HCT116 (cell line): ENCODE measurements around the gene WNT7B. TPM values are rescaled to one million over a fixed set of nuclear protein-coding genes. Genes with fewer than 3 reads are reported as not detected.

Experiments used
- ATAC-seq: fragments of 200-7000 bp; cut with Tn5 transposase; 2 replicates; pipeline ENCODE4 v1.9.1; 2020; ENCODE audit warnings: mild to moderate bottlenecking, moderate library complexity
- BruUV-seq: library from RNA; stranded (reverse); fragments of 400-500 nt; replicated peaks from 2 replicates; lab custom pipeline; 2021; lab: Mats Ljungman, UMichigan
- CTCF ChIA-PET: fragments of 300-600 bp; sonication (Branson Sonifier 250); formaldehyde crosslinking; loops from one replicate; lab custom pipeline; 2021; ENCODE audit warnings: antibody characterized with exemption; lab: Charles Lee
- POLR2A ChIA-PET: fragments of 300-600, 350-600 bp; sonication (Branson Sonifier 250); formaldehyde crosslinking; loops from one replicate; lab custom pipeline; 2021; ENCODE audit warnings: antibody characterized with exemption; lab: Charles Lee
- RAD21 ChIA-PET, 2 experiments: fragments of 300-600 bp; sonication (Branson Sonifier 250); formaldehyde crosslinking; loops; one replicate each; lab custom pipeline; 2023; ENCODE audit warnings: low total read pairs in 2 of 2; ENCODE audit not compliant: uncharacterized antibody in 2 of 2, unreplicated experiment in 2 of 2, low non-redundant PET in 1 of 2; lab: Charles Lee
- DNase-seq: peaks from one replicate; pipeline ENCODE4 v3.0.0-alpha.2; 2010; ENCODE audit warnings: low read depth, low spot score
- H2AFZ ChIP-seq: fragments of 200-600 bp; shearing (Covaris generic), sonication (generic); 2 replicates; pipeline ENCODE4 v1.6.1; 2017; ENCODE audit warnings: low read depth, mixed run types, mixed read lengths, antibody characterized with exemption, low read length; ENCODE audit not compliant: poor library complexity, severe bottlenecking
- H3K27ac ChIP-seq: 2 replicates; pipeline ENCODE4 v1.5.1; 2012; ENCODE audit warnings: low read depth, low read length
- H3K27me3 ChIP-seq: fragments of 200-600 bp; sonication (generic); 2 replicates; pipeline ENCODE4 v1.6.1; 2016; ENCODE audit warnings: mixed run types, low read length, mixed read lengths; ENCODE audit not compliant: insufficient read depth
- H3K36me3 ChIP-seq, 2 experiments: fragments of 200-500 bp in 1 of 2; fragments of 200-600 bp in 1 of 2; sonication (Bioruptor generic) in 1 of 2; sonication (generic) in 1 of 2; 2 replicates each; pipeline versions ENCODE4 v1.5.1 to v1.6.1; 2014 to 2016; ENCODE audit warnings: low read length in 2 of 2, inconsistent platforms in 1 of 2, mixed read lengths in 1 of 2, mixed run types in 1 of 2; ENCODE audit not compliant: insufficient read depth in 2 of 2, control insufficient read depth in 1 of 2
- H3K4me1 ChIP-seq, 2 experiments: fragments of 200-600 bp in 1 of 2; sonication (generic) in 1 of 2; 2 replicates each; pipeline versions ENCODE4 v1.5.1 to v1.6.1; 2012 to 2017; ENCODE audit warnings: low read length in 2 of 2, inconsistent platforms in 1 of 2, mild to moderate bottlenecking in 1 of 2, mixed read lengths in 1 of 2, mixed run types in 1 of 2, moderate library complexity in 1 of 2; ENCODE audit not compliant: insufficient read depth in 2 of 2, control insufficient read depth in 1 of 2
- H3K4me2 ChIP-seq: fragments of 200-600 bp; sonication (generic); 2 replicates; pipeline ENCODE4 v1.6.1; 2017; ENCODE audit warnings: mixed run types, low read length, mixed read lengths
- H3K4me3 ChIP-seq, 2 experiments: fragments of 200-600 bp in 1 of 2; sonication (generic) in 1 of 2; replicated peaks in 1 of 2; 2 replicates each; pipeline ENCODE4 v1.5.1; 2011 to 2016; ENCODE audit warnings: low read length in 2 of 2, control low read depth in 1 of 2, low read depth in 1 of 2, mild to moderate bottlenecking in 1 of 2, mixed read lengths in 1 of 2, mixed run types in 1 of 2
- H3K79me2 ChIP-seq: fragments of 200-600 bp; sonication (generic); 2 replicates; pipeline ENCODE4 v1.6.1; 2017; ENCODE audit warnings: mild to moderate bottlenecking, mixed run types, low read length, moderate library complexity, mixed read lengths; ENCODE audit not compliant: insufficient read depth
- H3K9ac ChIP-seq: fragments of 200-600 bp; sonication (generic); 2 replicates; pipeline ENCODE4 v1.6.1; 2016; ENCODE audit warnings: low read length, mixed read lengths
- H3K9me2 ChIP-seq: fragments of 200-600 bp; sonication (generic), shearing (Covaris generic); 2 replicates; pipeline ENCODE4 v1.6.1; 2017; ENCODE audit warnings: mixed run types, mild to moderate bottlenecking, moderate library complexity; ENCODE audit not compliant: insufficient read depth
- H3K9me3 ChIP-seq, 2 experiments: fragments of 200-500 bp in 1 of 2; fragments of 200-600 bp in 1 of 2; sonication (Bioruptor generic) in 1 of 2; sonication (generic) in 1 of 2; 2 replicates each; pipeline ENCODE4 v1.6.1; 2014 to 2017; ENCODE audit warnings: low read length in 2 of 2, mixed read lengths in 2 of 2, inconsistent platforms in 1 of 2, low read depth in 1 of 2, mild to moderate bottlenecking in 1 of 2, mixed run types in 1 of 2, moderate library complexity in 1 of 2; ENCODE audit not compliant: control insufficient read depth in 1 of 2, insufficient read depth in 1 of 2
- H4K20me1 ChIP-seq: fragments of 200-600 bp; sonication (generic), shearing (Covaris generic); 2 replicates; pipeline ENCODE4 v1.6.1; 2017; ENCODE audit warnings: mixed run types, mild to moderate bottlenecking, moderate library complexity; ENCODE audit not compliant: insufficient read depth
- ATF3 ChIP-seq: IDR thresholded peaks from 2 replicates; pipeline ENCODE4 v1.6.1; 2012
- CBX3 ChIP-seq: IDR thresholded peaks from 2 replicates; pipeline ENCODE4 v1.6.1; 2012; ENCODE audit warnings: low read depth
- CTCF ChIP-seq, 3 experiments: fragments of 200-600 bp in 1 of 3; sonication (generic) in 1 of 3; IDR thresholded peaks in 2 of 3; conservative IDR thresholded peaks in 1 of 3; 2 replicates each; pipeline ENCODE4 v1.5.1; 2012 to 2017; ENCODE audit warnings: low read depth in 2 of 3, low read length in 2 of 3, antibody characterized with exemption in 1 of 3, borderline replicate concordance in 1 of 3, control low read depth in 1 of 3, mild to moderate bottlenecking in 1 of 3, mixed read lengths in 1 of 3, mixed run types in 1 of 3, moderate library complexity in 1 of 3; ENCODE audit not compliant: insufficient read depth in 1 of 3
- EGR1 ChIP-seq: IDR thresholded peaks from 2 replicates; pipeline ENCODE4 v1.6.1; 2012; ENCODE audit warnings: low read depth
- ELF1 ChIP-seq: IDR thresholded peaks from 2 replicates; pipeline ENCODE4 v1.6.1; 2012; ENCODE audit warnings: low read depth, borderline replicate concordance
- EZH2 ChIP-seq: fragments of 200-600 bp; sonication (generic); IDR thresholded peaks from 2 replicates; pipeline ENCODE4 v1.6.1; 2017; ENCODE audit warnings: antibody characterized with exemption, mixed run types
- EZH2phosphoT487 ChIP-seq: fragments of 200-600 bp; IDR thresholded peaks from 2 replicates; pipeline ENCODE4 v1.6.1; 2018; ENCODE audit warnings: antibody characterized with exemption, borderline replicate concordance
- FOSL1 ChIP-seq: IDR thresholded peaks from 2 replicates; pipeline ENCODE4 v1.6.1; 2012; ENCODE audit warnings: low read depth
- JUND ChIP-seq: IDR thresholded peaks from 2 replicates; pipeline ENCODE4 v1.6.1; 2012
- POLR2AphosphoS5 ChIP-seq: IDR thresholded peaks from 2 replicates; pipeline ENCODE4 v1.6.1; 2011; ENCODE audit warnings: mild to moderate bottlenecking, low read depth, low read length, moderate library complexity
- REST ChIP-seq: IDR thresholded peaks from 2 replicates; pipeline ENCODE4 v1.6.1; 2012; ENCODE audit warnings: low read depth
- SIN3A ChIP-seq: IDR thresholded peaks from 2 replicates; pipeline ENCODE4 v1.6.1; 2012; ENCODE audit warnings: low read depth
- SP1 ChIP-seq: IDR thresholded peaks from 2 replicates; pipeline ENCODE4 v1.6.1; 2012; ENCODE audit warnings: low read depth
- SRF ChIP-seq: IDR thresholded peaks from 2 replicates; pipeline ENCODE4 v1.6.1; 2012; ENCODE audit warnings: low read depth
- TCF7L2 ChIP-seq: IDR thresholded peaks from 2 replicates; pipeline ENCODE4 v1.7.0; 2011; ENCODE audit warnings: borderline replicate concordance, inconsistent platforms; ENCODE audit not compliant: insufficient read depth, insufficient read length; ENCODE audit errors: extremely low read depth
- YY1 ChIP-seq: IDR thresholded peaks from 2 replicates; pipeline ENCODE4 v1.6.1; 2011; ENCODE audit warnings: low read length, low read depth, moderate library complexity, mild to moderate bottlenecking; ENCODE audit not compliant: insufficient replicate concordance; ENCODE audit errors: extremely low read depth
- ZFX ChIP-seq: fragments of 450-650 bp; IDR thresholded peaks from 2 replicates; pipeline ENCODE4 v1.6.1; 2017
- intact Hi-C: fragments of 100-400 bp; cut with micrococcal nuclease; formaldehyde crosslinking; loops from 2 replicates; pipeline ENCODE4 v1.10.0; 2022
- total RNA-seq: library from RNA; stranded (reverse); gene quantifications from one replicate; pipeline ENCODE4 v1.2.1, GENCODE V29; 2021; ENCODE audit not compliant: unreplicated experiment

Gene WNT7B
- total RNA-seq, 1 experiment from 2014 or later, result 10.5 TPM

- H2AFZ ChIP-seq, result no peak overlapping the region
- no peaks in the 10 kb centered on the region for H3K27me3 ChIP-seq
- peak overlapping the region; percentile 13 to 27; a peak in 3 of 4 replicates for H3K4me3 ChIP-seq
- intact Hi-C loops, result loop anchor here (2.0 kb wide), 1 partner anchor 104 kb away; no protein-coding TSS in a partner anchor
- DNase-seq (peak; percentile 50), ATAC-seq (peak; percentile 83)
- H3K9ac ChIP-seq, result peak overlapping the region; percentile 44
- H3K4me2 ChIP-seq, result peak overlapping the region; percentile 68
- H4K20me1 ChIP-seq, result no peaks in the 10 kb centered on the region
- peak overlapping the region; percentile 60 for H3K27ac ChIP-seq
- H3K4me1 ChIP-seq, result peaks cover 18 to 33% of the 10 kb centered on the region in 2 experiments
- no peaks in the 10 kb centered on the region for H3K36me3 ChIP-seq
- ChIA-PET POLR2A (no interaction called here), RAD21 (interaction anchor here (1.0 to 1.7 kb wide), 2 partner anchors 105 kb away, joined by 3 to 10 read pairs; no protein-coding TSS in a partner anchor), CTCF (interaction anchor here (1.1 to 1.9 kb wide), 4 partner anchors 106 to 415 kb away, joined by 3 to 25 read pairs (median 5); no protein-coding TSS in a partner anchor)
- H3K9me2 ChIP-seq, result no peaks in the 10 kb centered on the region
- TF ChIP-seq ELF1 (no peak), ZFX (peak; percentile 30; the same call in 1 of the 2 replicates), SIN3A (no peak), REST (no peak), TCF7L2 (peak; percentile 80), EZH2phosphoT487 (no peak), SP1 (no peak; the same call in 1 of the 2 replicates), POLR2AphosphoS5 (peak; percentile 50), CTCF (IDR thresholded peaks at IDR 0.05 in 2 of 3, conservative IDR thresholded peaks at IDR 0.05 in 1 of 3; ENCODE audit: borderline replicate concordance in 1 of 3, insufficient read depth in 1 of 3, low read depth in 2 of 3, low read length in 2 of 3) (no peak), SRF (no peak), EZH2 (no peak), YY1 (no peak), JUND (no peak), FOSL1 (peak; percentile 99), EGR1 (no peak), CBX3 (no peak), ATF3 (no peak)
- BruUV-seq, result no TSS peak
- no peaks in the 10 kb centered on the region for H3K9me3 ChIP-seq
- no peaks in the 10 kb centered on the region for H3K79me2 ChIP-seq
Observed at GRCh38 chr22:45968751-45969413, 8.1 kb downstream of the WNT7B start.
